GM19455 (cell line): ENCODE data around the gene PFDN6.
A peak's percentile ranks its signal among the peaks of the same experiment; 100 is the strongest.
"Not testable (repeated sequence)": the region's sequence is repeated elsewhere in the genome, so short reads cannot be mapped to it uniquely, and the experiment has no call there.

Experiments used
- ATAC-seq: cut with Tn5 transposase; IDR thresholded peaks from one replicate; pipeline ENCODE4 v1.9.1; 2021; ENCODE audit not compliant: unreplicated experiment

Gene PFDN6

GRCh38 chr6:33288921-33289783 lies at the start of gene PFDN6, which contains the start of gene WDR46:
PFDN6 (plus strand) TSS chr6:33289601; CDS start chr6:33289857, 256 bp downstream.
WDR46 (minus strand) TSS chr6:33289239; CDS start chr6:33289170, 69 bp downstream.
- ATAC-seq: peak; percentile 79

GRCh38 chr6:33241968-33242367 lies 47.4 kb upstream of the PFDN6 start:
- no peak for ATAC-seq

- no peak for ATAC-seq
Observed at GRCh38 chr6:33243476-33243875, 45.9 kb upstream of the PFDN6 start.

GRCh38 chr6:33247977-33248642 lies 41.3 kb upstream of the PFDN6 start:
- ATAC-seq: no peak

GRCh38 chr6:33248643-33248931 lies 40.8 kb upstream of the PFDN6 start:
- ATAC-seq: no peak

GRCh38 chr6:33248932-33249731 lies 40.3 kb upstream of the PFDN6 start:
- peak; percentile 92 for ATAC-seq

GRCh38 chr6:33249732-33250630 lies 39.4 kb upstream of the PFDN6 start:
- ATAC-seq: no peak

GRCh38 chr6:33250731-33251130 lies 38.7 kb upstream of the PFDN6 start:
- no peak for ATAC-seq

GRCh38 chr6:33251395-33252012 lies 37.9 kb upstream of the PFDN6 start:
- no peak for ATAC-seq

- ATAC-seq: no peak
Observed at GRCh38 chr6:33252759-33253158, 36.6 kb upstream of the PFDN6 start.

- no peak for ATAC-seq
Observed at GRCh38 chr6:33254591-33254990, 34.8 kb upstream of the PFDN6 start.

GRCh38 chr6:33259032-33259431 lies 30.4 kb upstream of the PFDN6 start:
- ATAC-seq: no peak

- ATAC-seq: not testable (repeated sequence)
Observed at GRCh38 chr6:33262490-33262889, 26.9 kb upstream of the PFDN6 start.

GRCh38 chr6:33264015-33264414 lies 25.4 kb upstream of the PFDN6 start:
- no peak for ATAC-seq

GRCh38 chr6:33271117-33271467 lies 18.3 kb upstream of the PFDN6 start:
- no peak for ATAC-seq

- peak; percentile 83 for ATAC-seq
Observed at GRCh38 chr6:33271468-33272274, 17.7 kb upstream of the PFDN6 start, which contains the start of the genes RPS18 and VPS52. RPS18 (plus strand) TSS chr6:33272075; CDS start chr6:33272120, 45 bp downstream. VPS52 (minus strand) TSS chr6:33271876; CDS start chr6:33271675, 201 bp downstream.

GRCh38 chr6:33272275-33273128 lies 16.9 kb upstream of the PFDN6 start:
- no peak for ATAC-seq
